Measurements from ENCODE around the gene ARL6IP6. TPM values are rescaled to one million over a fixed set of nuclear protein-coding genes. Genes with fewer than 3 reads are reported as not detected.
A peak's percentile ranks its signal among the peaks of the same experiment; 100 is the strongest.

The ARL6IP6 gene
- total and polyA plus RNA-seq, 10 of the 15 experiments (the other 5 are each of a cell fraction or from before 2014, with no cell fraction given), result 15.8 to 87.3 (median 28.4) TPM

DNA sequence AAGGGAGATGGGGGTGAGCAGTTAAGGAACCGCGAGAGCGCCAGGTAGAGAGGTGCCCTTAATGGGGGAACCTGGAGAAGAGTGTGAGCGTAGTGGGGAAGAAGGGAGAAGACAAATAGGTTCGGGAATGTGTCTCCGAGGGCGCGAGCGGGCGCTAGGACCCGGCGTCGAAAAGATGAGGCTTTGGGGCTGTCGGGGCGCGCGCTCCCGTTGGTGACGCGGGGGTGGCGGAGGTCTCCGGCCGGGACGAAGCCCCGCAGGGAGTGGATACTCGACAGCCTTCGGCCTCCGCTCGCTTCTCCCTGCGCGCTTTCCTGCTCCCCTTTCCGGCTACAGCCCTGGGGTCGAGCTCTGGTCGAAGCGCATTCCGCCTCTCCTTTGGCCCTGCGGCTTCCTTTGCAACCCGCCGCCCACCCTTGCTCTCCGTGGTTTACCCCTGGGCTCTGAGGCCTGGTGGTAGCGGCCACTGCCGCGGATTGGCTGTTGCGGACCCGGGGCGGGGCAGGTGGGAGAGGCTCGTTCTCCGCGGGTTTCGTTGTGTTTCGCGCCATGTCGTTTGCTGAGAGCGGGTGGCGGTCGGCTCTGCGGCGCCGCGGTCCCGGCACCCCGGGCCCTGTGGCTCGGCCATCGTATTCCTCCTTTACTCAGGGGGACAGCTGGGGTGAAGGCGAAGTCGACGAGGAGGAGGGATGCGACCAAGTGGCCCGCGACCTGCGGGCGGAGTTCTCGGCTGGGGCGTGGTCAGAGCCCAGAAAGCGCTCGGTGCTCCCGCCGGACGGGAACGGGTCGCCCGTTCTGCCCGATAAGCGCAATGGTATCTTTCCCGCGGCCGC, at the start of gene ARL6IP6 (continued):
- TF ChIP-seq ZNF687 (IDR thresholded peaks at IDR 0.05) (no peak), SREBF2 (IDR thresholded peaks at IDR 0.05; ENCODE audit: low read length) (no peak), CHD4 (IDR thresholded peaks at IDR 0.05) (no peak), NRF1 (conservative IDR thresholded peaks at IDR 0.05; ENCODE audit: low read depth, low read length) (no peak), ESRRA (IDR thresholded peaks at IDR 0.05; ENCODE audit: low read length) (no peak), SMAD1 (IDR thresholded peaks at IDR 0.05; ENCODE audit: low read depth, partially characterized antibody) (no peak), STAT1 (conservative IDR thresholded peaks at IDR 0.05) (0 out of 2 replicates have a peak, but pooled peaks have one; percentile 63), TCF3 (IDR thresholded peaks at IDR 0.05; ENCODE audit: borderline replicate concordance, insufficient read depth, low read depth, low read length) (no peak), HSF1 (IDR thresholded peaks at IDR 0.05; ENCODE audit: low read depth, low read length) (no peak), MEF2A (IDR thresholded peaks at IDR 0.05; ENCODE audit: insufficient read depth, low read depth, low read length) (no peak), ZBTB33 (IDR thresholded peaks at IDR 0.05) (no peak), NBN (IDR thresholded peaks at IDR 0.05) (peak; percentile 99), YY1 (IDR thresholded peaks at IDR 0.05; ENCODE audit: low read depth, low read length) (peak; percentile 85), CBX5 (IDR thresholded peaks at IDR 0.05; ENCODE audit: low read depth) (0 out of 2 replicates have a peak, but pooled peaks have one; percentile 18), ZNF274 (IDR thresholded peaks at IDR 0.05; ENCODE audit: insufficient read depth, insufficient read length) (no peak), CBFB (IDR thresholded peaks at IDR 0.05; ENCODE audit: low read depth) (peak; percentile 68; the same call in 1 of the 2 replicates)
- TF ChIP-seq, protein P1, sequence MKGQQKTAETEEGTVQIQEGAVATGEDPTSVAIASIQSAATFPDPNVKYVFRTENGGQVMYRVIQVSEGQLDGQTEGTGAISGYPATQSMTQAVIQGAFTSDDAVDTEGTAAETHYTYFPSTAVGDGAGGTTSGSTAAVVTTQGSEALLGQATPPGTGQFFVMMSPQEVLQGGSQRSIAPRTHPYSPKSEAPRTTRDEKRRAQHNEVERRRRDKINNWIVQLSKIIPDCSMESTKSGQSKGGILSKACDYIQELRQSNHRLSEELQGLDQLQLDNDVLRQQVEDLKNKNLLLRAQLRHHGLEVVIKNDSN (IDR thresholded peaks at IDR 0.05; ENCODE audit: borderline replicate concordance, extremely low read length, insufficient read depth, low read depth, low read length), result no peak
- TF ChIP-seq, protein P2, sequence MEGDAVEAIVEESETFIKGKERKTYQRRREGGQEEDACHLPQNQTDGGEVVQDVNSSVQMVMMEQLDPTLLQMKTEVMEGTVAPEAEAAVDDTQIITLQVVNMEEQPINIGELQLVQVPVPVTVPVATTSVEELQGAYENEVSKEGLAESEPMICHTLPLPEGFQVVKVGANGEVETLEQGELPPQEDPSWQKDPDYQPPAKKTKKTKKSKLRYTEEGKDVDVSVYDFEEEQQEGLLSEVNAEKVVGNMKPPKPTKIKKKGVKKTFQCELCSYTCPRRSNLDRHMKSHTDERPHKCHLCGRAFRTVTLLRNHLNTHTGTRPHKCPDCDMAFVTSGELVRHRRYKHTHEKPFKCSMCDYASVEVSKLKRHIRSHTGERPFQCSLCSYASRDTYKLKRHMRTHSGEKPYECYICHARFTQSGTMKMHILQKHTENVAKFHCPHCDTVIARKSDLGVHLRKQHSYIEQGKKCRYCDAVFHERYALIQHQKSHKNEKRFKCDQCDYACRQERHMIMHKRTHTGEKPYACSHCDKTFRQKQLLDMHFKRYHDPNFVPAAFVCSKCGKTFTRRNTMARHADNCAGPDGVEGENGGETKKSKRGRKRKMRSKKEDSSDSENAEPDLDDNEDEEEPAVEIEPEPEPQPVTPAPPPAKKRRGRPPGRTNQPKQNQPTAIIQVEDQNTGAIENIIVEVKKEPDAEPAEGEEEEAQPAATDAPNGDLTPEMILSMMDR (IDR thresholded peaks at IDR 0.05 in 2 of 3, conservative IDR thresholded peaks at IDR 0.05 in 1 of 3; ENCODE audit: control insufficient read depth in 2 of 3, extremely low read depth in 1 of 3, insufficient read depth in 1 of 3, low read depth in 3 of 3, low read length in 3 of 3), result no peak
